DMS114 treated with DMSO at 0.1 percent for 48 hours (cell line): ENCODE measurements around the gene MMAB.

Experiments
- DNase-seq: peaks from one replicate; lab custom pipeline; 2025; ENCODE audit not compliant: unreplicated experiment; lab: John Stamatoyannopoulos, UW

The MMAB gene

GRCh38 chr12:109518820-109519665 lies 54.3 kb downstream of the MMAB start:
- peak; percentile 35 for DNase-seq

GRCh38 chr12:109517619-109518018 lies 55.7 kb downstream of the MMAB start:
- no peak for DNase-seq

GRCh38 chr12:109513977-109514376 lies 59.3 kb downstream of the MMAB start:
- no peak for DNase-seq

- no peak for DNase-seq
Measured at GRCh38 chr12:109513051-109513450, 60.3 kb downstream of the MMAB start.

GRCh38 chr12:109512608-109513007 lies 60.7 kb downstream of the MMAB start:
- no peak for DNase-seq

GRCh38 chr12:109510196-109510595 lies 63.1 kb downstream of the MMAB start:
- DNase-seq, result no peak

GRCh38 chr12:109504068-109504467 lies 69.2 kb downstream of the MMAB start:
- DNase-seq, result no peak
